Vagina (tissue), 2 donors: ENCODE measurements around the gene GMCL2. TPM values are rescaled to one million over a fixed set of nuclear protein-coding genes. Genes with fewer than 3 reads are reported as not detected.

Experiments used
- DNase-seq, 2 donors: peaks; one replicate each; pipeline ENCODE4 v3.0.0-alpha.2; 2017; ENCODE audit errors: extremely low spot score in 2 of 2
- H3K27ac ChIP-seq: fragments of 200-600 bp; sonication (generic); one replicate; pipeline ENCODE4 v1.5.1; 2019
- H3K27me3 ChIP-seq: fragments of 200-600 bp; sonication (generic); one replicate; pipeline ENCODE4 v1.5.1; 2019
- H3K36me3 ChIP-seq, 2 donors: fragments of 200-600 bp; sonication (generic); one replicate each; pipeline ENCODE4 v1.5.1; 2017 to 2019
- H3K4me1 ChIP-seq: fragments of 200-600 bp; sonication (generic); one replicate; pipeline ENCODE4 v1.5.1; 2019
- H3K4me3 ChIP-seq, 2 donors: fragments of 200-600 bp; sonication (generic); 1 replicate in 1 of 2; 2 replicates in 1 of 2; pipeline ENCODE4 v1.5.1; 2016 to 2019
- H3K9me3 ChIP-seq: fragments of 200-600 bp; sonication (generic); one replicate; pipeline ENCODE4 v1.5.1; 2019
- CTCF ChIP-seq, 3 experiments: fragments of 450-650 bp in 2 of 3; fragments of 200-600 bp in 1 of 3; sonication (generic) in 1 of 3; IDR thresholded peaks; one replicate each; pipeline ENCODE4 v1.5.1; 2017 to 2019; ENCODE audit warnings: antibody characterized with exemption in 3 of 3, mild to moderate bottlenecking in 2 of 3, moderate library complexity in 2 of 3
- POLR2A ChIP-seq, 2 donors: fragments of 450-650 bp; IDR thresholded peaks; one replicate each; pipeline ENCODE4 v1.6.1; 2017; ENCODE audit warnings: antibody characterized with exemption in 2 of 2, mild to moderate bottlenecking in 2 of 2, moderate library complexity in 2 of 2
- POLR2AphosphoS5 ChIP-seq, 2 donors: sonication (generic); formaldehyde crosslinking; IDR thresholded peaks; one replicate each; pipeline ENCODE4 v1.9.0; 2017; ENCODE audit warnings: antibody characterized with exemption in 2 of 2, mild to moderate bottlenecking in 2 of 2, low read depth in 1 of 2; ENCODE audit not compliant: insufficient read depth in 1 of 2
- intact Hi-C: fragments of 100-400 bp; cut with DNase I; formaldehyde crosslinking; loops from one replicate; pipeline ENCODE4 v1.15.1; 2023
- total RNA-seq: library from RNA; depleted of rRNA; stranded (reverse); fragments of >200 nt; gene quantifications from one replicate; pipeline ENCODE4 v1.2.3, GENCODE V29; 2016

GMCL2 gene
- total RNA-seq, 1 donor from 2014 or later = not detected

- intact Hi-C loops = no loop called here
- Histone ChIP-seq H3K9me3 (no peaks in the 10 kb centered on the region), H3K27me3 (no peaks in the 10 kb centered on the region), H3K36me3 (peaks cover 0 to 5% of the 10 kb centered on the region in 2 donors), H3K4me3 (no peak overlapping the region), H3K4me1 (peaks cover 59% of the 10 kb centered on the region), H3K27ac (no peak overlapping the region)
- no peak for DNase-seq
- TF ChIP-seq POLR2A (IDR thresholded peaks at IDR 0.05) (no peak), CTCF (IDR thresholded peaks at IDR 0.05) (peak; percentile 21 to 60 (median 42))
Measured at GRCh38 chr5:178234750-178235587, 47.8 kb upstream of the GMCL2 start.

- H3K27ac ChIP-seq = no peak overlapping the region
- H3K4me1 ChIP-seq = peaks cover 64% of the 10 kb centered on the region
- TF ChIP-seq POLR2AphosphoS5 (IDR thresholded peaks at IDR 0.05; ENCODE audit: insufficient read depth in 1 of 2, low read depth in 1 of 2) (no peak), POLR2A (IDR thresholded peaks at IDR 0.05) (no peak), CTCF (IDR thresholded peaks at IDR 0.05) (no peak)
- H3K36me3 ChIP-seq = peaks cover 0 to 12% of the 10 kb centered on the region in 2 donors
- no peak for DNase-seq
- H3K4me3 ChIP-seq = no peak overlapping the region
- intact Hi-C loops = no loop called here
- no peaks in the 10 kb centered on the region for H3K27me3 ChIP-seq
- H3K9me3 ChIP-seq = no peaks in the 10 kb centered on the region
Measured at GRCh38 chr5:178234121-178234749, 47.1 kb upstream of the GMCL2 start.

GRCh38 chr5:178232920-178233429 lies 45.8 kb upstream of the GMCL2 start:
- H3K9me3 ChIP-seq = no peaks in the 10 kb centered on the region
- peak overlapping the region; percentile 97 for H3K27ac ChIP-seq
- no peak for DNase-seq
- TF ChIP-seq POLR2AphosphoS5 (IDR thresholded peaks at IDR 0.05; ENCODE audit: insufficient read depth in 1 of 2, low read depth in 1 of 2) (no peak), POLR2A (IDR thresholded peaks at IDR 0.05) (no peak), CTCF (IDR thresholded peaks at IDR 0.05) (no peak)
- H3K36me3 ChIP-seq = peaks cover 0 to 25% of the 10 kb centered on the region in 2 donors
- H3K4me1 ChIP-seq = peaks cover 51% of the 10 kb centered on the region
- peak overlapping the region; percentile 66 to 78 for H3K4me3 ChIP-seq
- intact Hi-C loops = no loop called here
- no peaks in the 10 kb centered on the region for H3K27me3 ChIP-seq

GRCh38 chr5:178232124-178232919 lies 45.2 kb upstream of the GMCL2 start, which contains the start of gene PHYKPL:
Gene PHYKPL, minus strand, starts transcription at chr5:178232802. Its CDS starts 252 bp downstream, at chr5:178232550.
- intact Hi-C loops = no loop called here
- peaks cover 45% of the 10 kb centered on the region for H3K4me1 ChIP-seq
- TF ChIP-seq POLR2AphosphoS5 (IDR thresholded peaks at IDR 0.05; ENCODE audit: insufficient read depth in 1 of 2, low read depth in 1 of 2) (peak in 1 of 2 donors; percentile 13), CTCF (IDR thresholded peaks at IDR 0.05) (no peak)
- no peaks in the 10 kb centered on the region for H3K27me3 ChIP-seq
- peak within 1 kb of the TSS; percentile 66 to 78 for H3K4me3 ChIP-seq
- DNase-seq = no peak
- no peaks in the 10 kb centered on the region for H3K9me3 ChIP-seq
- H3K36me3 ChIP-seq = peaks cover 0 to 31% of the 10 kb centered on the region in 2 donors
- peak within 1 kb of the TSS; percentile 97 for H3K27ac ChIP-seq
